Fibroblast of the aortic adventitia (primary cell): ENCODE data around the gene UGT1A3. TPM values are rescaled to one million over a fixed set of nuclear protein-coding genes. Genes with fewer than 3 reads are reported as not detected.

ENCODE experiments used
- DNase-seq: peaks from one replicate; pipeline ENCODE4 v3.0.0-alpha.2; 2010; ENCODE audit warnings: low read depth
- H3K4me3 ChIP-seq: 2 replicates; pipeline ENCODE4 v1.5.1; 2011; ENCODE audit warnings: low read depth, mild to moderate bottlenecking, control low read depth, low read length, moderate library complexity
- total RNA-seq: library from RNA; depleted of rRNA; stranded (reverse); fragments of >200 nt; gene quantifications from 2 replicates; pipeline ENCODE4 v1.2.3, GENCODE V29; 2012; ENCODE audit warnings: low replicate concordance
- TF ChIP-seq, protein P1 (sequence below): IDR thresholded peaks from 2 replicates; pipeline ENCODE4 v1.5.1; 2011; ENCODE audit warnings: mild to moderate bottlenecking, low read length, control low read depth, inconsistent platforms; ENCODE audit not compliant: insufficient read depth

UGT1A3 gene
- total RNA-seq, 1 donor = not detected

DNA sequence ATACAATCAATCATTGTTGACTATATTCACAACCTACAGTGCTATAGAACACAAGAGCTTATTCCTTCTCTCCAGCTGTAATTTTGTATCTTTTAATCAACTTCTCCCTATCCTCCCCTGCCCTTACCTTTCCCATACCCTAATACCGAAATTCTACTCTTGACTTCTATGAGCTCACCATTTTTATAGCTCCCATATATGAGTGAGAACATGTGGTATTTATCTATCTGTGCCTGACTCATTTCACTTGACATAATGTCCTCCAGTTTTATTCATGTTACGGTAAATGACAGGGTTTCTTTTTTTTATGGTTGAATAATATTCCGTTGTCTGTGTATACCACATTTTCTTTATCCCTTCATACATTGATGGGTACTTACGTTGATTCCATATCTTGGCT lies 51.9 kb downstream of the UGT1A3 start:
- H3K4me3 ChIP-seq = no peak overlapping the region
- no peak for DNase-seq
- TF ChIP-seq, protein P1, sequence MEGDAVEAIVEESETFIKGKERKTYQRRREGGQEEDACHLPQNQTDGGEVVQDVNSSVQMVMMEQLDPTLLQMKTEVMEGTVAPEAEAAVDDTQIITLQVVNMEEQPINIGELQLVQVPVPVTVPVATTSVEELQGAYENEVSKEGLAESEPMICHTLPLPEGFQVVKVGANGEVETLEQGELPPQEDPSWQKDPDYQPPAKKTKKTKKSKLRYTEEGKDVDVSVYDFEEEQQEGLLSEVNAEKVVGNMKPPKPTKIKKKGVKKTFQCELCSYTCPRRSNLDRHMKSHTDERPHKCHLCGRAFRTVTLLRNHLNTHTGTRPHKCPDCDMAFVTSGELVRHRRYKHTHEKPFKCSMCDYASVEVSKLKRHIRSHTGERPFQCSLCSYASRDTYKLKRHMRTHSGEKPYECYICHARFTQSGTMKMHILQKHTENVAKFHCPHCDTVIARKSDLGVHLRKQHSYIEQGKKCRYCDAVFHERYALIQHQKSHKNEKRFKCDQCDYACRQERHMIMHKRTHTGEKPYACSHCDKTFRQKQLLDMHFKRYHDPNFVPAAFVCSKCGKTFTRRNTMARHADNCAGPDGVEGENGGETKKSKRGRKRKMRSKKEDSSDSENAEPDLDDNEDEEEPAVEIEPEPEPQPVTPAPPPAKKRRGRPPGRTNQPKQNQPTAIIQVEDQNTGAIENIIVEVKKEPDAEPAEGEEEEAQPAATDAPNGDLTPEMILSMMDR = no peak

DNA sequence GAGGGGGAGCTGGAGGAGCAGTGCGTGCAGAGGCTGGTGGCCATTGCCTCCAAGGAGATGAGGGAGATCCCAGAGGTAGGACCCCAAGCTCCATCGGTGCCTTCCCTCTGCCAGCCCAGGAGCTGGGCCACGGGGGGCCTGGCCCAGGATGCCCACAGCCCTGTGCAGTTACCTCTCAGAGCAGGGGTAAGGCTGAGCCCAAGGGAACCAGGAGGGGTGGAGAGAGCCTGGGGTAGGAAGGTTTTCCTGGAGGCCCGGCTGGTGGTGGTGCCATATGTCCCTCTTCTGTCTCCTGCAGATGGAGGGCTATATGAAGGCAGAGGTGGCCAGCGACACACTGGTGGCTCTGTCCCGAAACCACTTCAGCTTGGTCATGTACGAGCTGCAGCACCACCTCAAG lies 60.7 kb downstream of the UGT1A3 start:
- H3K4me3 ChIP-seq = no peak overlapping the region
- DNase-seq = no peak
- TF ChIP-seq, protein P1 = no peak

DNA sequence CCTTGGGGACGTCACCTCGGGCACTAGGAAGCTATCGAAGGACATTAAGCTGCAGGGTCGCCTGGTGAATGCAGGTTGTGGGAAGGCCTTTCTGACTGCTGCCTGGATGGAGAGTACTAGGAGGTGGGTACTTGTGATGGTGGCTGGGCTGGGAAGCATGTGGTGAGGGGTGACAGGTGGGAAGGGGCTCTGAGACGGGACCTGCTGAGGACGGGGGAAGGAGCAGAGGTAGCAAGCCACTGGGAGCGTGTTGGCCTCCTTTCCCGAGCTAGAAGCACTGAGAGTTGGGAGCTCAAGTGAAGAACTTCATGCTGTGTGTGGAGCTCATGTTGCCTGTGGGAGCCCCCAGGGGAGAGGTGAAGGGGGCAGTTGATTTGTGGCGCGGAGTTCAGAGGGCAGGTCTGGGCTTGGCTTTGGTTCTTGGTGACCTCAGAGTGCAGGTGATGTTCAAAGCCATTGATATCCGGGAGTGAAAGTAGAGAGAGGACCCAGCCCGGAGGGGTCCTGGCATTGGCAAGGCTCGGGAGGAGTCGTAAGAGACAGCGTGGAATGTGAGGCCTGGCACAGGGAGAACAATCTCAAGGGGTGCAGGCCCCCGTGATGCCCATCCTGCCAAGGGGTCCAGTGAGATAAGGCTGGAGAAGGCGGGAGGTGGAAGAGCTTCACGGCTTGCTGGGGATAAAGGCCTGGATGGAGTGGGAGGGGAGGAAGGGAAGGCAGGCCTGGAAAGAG lies 62.5 kb downstream of the UGT1A3 start:
- DNase-seq = no peak
- no peak overlapping the region for H3K4me3 ChIP-seq
- TF ChIP-seq, protein P1 = no peak

DNA sequence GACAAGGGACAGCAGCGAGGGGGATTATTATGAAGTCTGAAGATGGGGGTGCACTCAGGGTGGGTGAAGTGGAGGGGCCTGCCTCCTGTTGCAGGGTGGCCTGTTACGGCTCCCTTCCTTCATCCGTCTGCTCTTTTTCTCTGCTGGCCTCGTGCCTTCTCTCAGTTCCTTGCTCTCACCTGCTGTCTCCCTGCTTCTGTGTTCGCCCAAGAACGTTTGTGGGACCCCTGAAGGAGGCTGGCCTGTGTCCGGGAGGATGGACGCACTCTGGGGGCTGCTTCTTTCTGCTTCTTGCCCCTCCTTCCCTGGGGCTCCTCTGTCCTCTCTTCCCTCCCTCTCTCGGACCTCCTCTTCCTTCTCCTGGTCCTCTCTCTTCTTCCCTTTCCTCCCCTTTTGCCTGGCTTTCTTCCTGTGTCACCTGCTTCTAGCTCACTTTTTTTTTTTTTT lies 63.1 kb downstream of the UGT1A3 start:
- DNase-seq = no peak
- TF ChIP-seq, protein P1 = no peak
- no peak overlapping the region for H3K4me3 ChIP-seq

DNA sequence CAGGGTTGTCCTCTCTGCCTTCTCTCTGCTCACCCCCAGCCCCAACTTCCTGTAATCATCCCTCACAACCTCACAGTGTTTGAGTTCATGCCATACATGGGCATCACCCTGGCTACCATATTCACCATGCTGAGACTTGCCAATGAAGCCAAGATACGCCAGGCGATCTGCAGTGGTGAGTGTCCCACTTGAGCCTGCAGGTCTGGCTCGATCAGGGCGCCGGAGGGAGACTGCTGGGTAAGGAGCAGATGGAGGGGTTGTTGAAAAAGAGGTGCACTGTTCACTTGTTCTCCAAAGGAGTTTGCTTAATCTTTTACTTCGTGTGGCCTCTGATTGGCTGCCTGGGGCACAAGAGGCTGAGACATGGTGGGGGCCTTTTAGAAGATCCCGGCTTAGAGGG lies 63.9 kb downstream of the UGT1A3 start:
- DNase-seq = no peak
- TF ChIP-seq, protein P1 = no peak
- H3K4me3 ChIP-seq = no peak overlapping the region

DNA sequence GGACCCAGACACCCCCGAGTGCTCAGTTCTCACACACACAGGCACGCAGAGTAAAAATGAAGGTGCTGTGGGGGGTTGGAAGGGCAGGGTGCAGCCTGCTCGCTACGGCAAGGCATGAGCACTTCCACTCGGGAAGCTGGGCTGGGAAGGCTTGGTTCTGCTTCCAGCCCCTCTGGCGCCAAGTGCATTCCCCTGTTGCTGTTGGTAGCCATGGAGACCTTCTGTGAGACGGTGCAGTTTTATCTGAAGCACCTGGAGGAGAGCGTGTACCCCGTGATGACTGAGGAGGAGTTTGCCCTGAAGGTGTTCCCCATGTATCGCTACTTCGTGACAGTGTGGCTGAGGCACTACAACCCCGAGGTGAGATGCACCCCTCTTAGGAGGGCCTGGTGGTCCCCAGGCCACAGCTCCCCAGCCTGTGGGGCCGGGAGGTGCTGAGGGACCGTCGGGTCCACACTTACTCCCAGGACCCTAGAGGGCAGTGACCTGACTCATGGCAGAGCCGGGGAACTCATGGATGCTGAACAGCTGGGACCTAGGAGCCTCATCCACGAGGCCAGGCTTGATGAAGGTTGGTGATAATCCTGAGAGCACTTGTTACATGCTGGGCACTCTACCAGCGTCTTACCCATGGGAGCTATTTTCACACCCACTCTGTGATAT lies 64.8 kb downstream of the UGT1A3 start:
- no peak overlapping the region for H3K4me3 ChIP-seq
- TF ChIP-seq, protein P1 = no peak
- no peak for DNase-seq
